OCI-LY7 (cell line): ENCODE measurements around the gene SREBF1. TPM values are rescaled to one million over a fixed set of nuclear protein-coding genes. Genes with fewer than 3 reads are reported as not detected.
A peak's percentile ranks its signal among the peaks of the same experiment; 100 is the strongest.

ENCODE experiments used
- BruUV-seq: library from RNA; stranded (reverse); fragments of 400-500 nt; replicated peaks from 2 replicates; lab custom pipeline; 2021; lab: Mats Ljungman, UMichigan
- CTCF ChIA-PET: fragments of 300-600 bp; sonication (Branson Sonifier 250); formaldehyde crosslinking; loops from one replicate; lab custom pipeline; 2022; ENCODE audit warnings: antibody characterized with exemption; ENCODE audit not compliant: unreplicated experiment; lab: Charles Lee
- POLR2A ChIA-PET: fragments of 300-600 bp; sonication (Branson Sonifier 250); formaldehyde crosslinking; loops from one replicate; lab custom pipeline; 2022; ENCODE audit warnings: antibody characterized with exemption; lab: Charles Lee
- DNase-seq: peaks from one replicate; pipeline ENCODE4 v3.0.0-alpha.2; 2015; ENCODE audit warnings: low spot score
- H2AFZ ChIP-seq: fragments of 200-600 bp; sonication (generic), shearing (Covaris generic); 2 replicates; pipeline ENCODE4 v1.6.1; 2014; ENCODE audit warnings: mild to moderate bottlenecking, antibody characterized with exemption, low read length, moderate library complexity
- H3K27ac ChIP-seq: fragments of 200-600 bp; sonication (generic); 2 replicates; pipeline ENCODE4 v1.5.1; 2014; ENCODE audit warnings: mixed run types, low read depth, mild to moderate bottlenecking, moderate library complexity, low read length, inconsistent platforms; ENCODE audit not compliant: poor library complexity, severe bottlenecking
- H3K36me3 ChIP-seq: fragments of 200-600 bp; sonication (generic); 2 replicates; pipeline ENCODE4 v1.6.1; 2014; ENCODE audit warnings: mild to moderate bottlenecking, antibody characterized with exemption, low read length, moderate library complexity, mixed read lengths; ENCODE audit not compliant: insufficient read depth
- H3K4me1 ChIP-seq: fragments of 200-600 bp; sonication (generic); 2 replicates; pipeline ENCODE4 v1.5.1; 2014; ENCODE audit warnings: mild to moderate bottlenecking, low read length; ENCODE audit not compliant: insufficient read depth, poor library complexity, severe bottlenecking
- H3K4me2 ChIP-seq: fragments of 200-600 bp; sonication (generic); 2 replicates; pipeline ENCODE4 v1.6.1; 2014; ENCODE audit warnings: mild to moderate bottlenecking, low read length
- H3K4me3 ChIP-seq: fragments of 200-600 bp; sonication (generic); 2 replicates; pipeline ENCODE4 v1.5.1; 2014; ENCODE audit warnings: mild to moderate bottlenecking, low read depth, low read length; ENCODE audit not compliant: poor library complexity, severe bottlenecking
- H3K79me2 ChIP-seq: fragments of 200-600 bp; sonication (generic); 2 replicates; pipeline ENCODE4 v1.6.1; 2016; ENCODE audit warnings: low read depth, mild to moderate bottlenecking, low read length, moderate library complexity, mixed read lengths; ENCODE audit not compliant: insufficient read depth
- H3K9me2 ChIP-seq: fragments of 200-600 bp; sonication (generic); 2 replicates; pipeline ENCODE4 v1.6.1; 2016; ENCODE audit warnings: mild to moderate bottlenecking, low read length, mixed read lengths; ENCODE audit not compliant: insufficient read depth
- H3K9me3 ChIP-seq: fragments of 200-600 bp; sonication (generic); 2 replicates; pipeline ENCODE4 v1.6.1; 2014; ENCODE audit warnings: mild to moderate bottlenecking, mixed run types, low read length, mixed read lengths
- H4K20me1 ChIP-seq: fragments of 200-600 bp; sonication (generic); 2 replicates; pipeline ENCODE4 v1.6.1; 2014; ENCODE audit warnings: mild to moderate bottlenecking, antibody characterized with exemption, low read length, moderate library complexity, mixed read lengths; ENCODE audit not compliant: insufficient read depth
- EZH2phosphoT487 ChIP-seq: fragments of 200-600 bp; sonication (generic); IDR thresholded peaks from 2 replicates; pipeline ENCODE4 v1.6.1; 2018; ENCODE audit warnings: low read depth, borderline replicate concordance, mild to moderate bottlenecking, mixed run types, antibody characterized with exemption, low read length, moderate library complexity, mixed read lengths
- intact Hi-C: fragments of 100-400 bp; cut with micrococcal nuclease; formaldehyde crosslinking; loops from one replicate; pipeline ENCODE4 v1.10.0; 2022; ENCODE audit not compliant: unreplicated experiment
- total RNA-seq, 2 experiments: library from RNA; depleted of rRNA in 1 of 2; stranded (reverse); fragments of >200 nt in 1 of 2; shearing (Covaris generic) in 1 of 2; gene quantifications; 2 replicates each; pipeline ENCODE4 v1.2.3, GENCODE V29; 2014 to 2022
- TF ChIP-seq, protein P1 (sequence below): fragments of 200-600 bp; sonication (generic); conservative IDR thresholded peaks from 2 replicates; pipeline ENCODE4 v1.5.1; 2014; ENCODE audit warnings: mild to moderate bottlenecking, antibody characterized with exemption, low read length, moderate library complexity, mixed read lengths

Gene SREBF1
- total RNA-seq, 2 experiments from 2014 or later: 70.4 to 187 TPM

DNA sequence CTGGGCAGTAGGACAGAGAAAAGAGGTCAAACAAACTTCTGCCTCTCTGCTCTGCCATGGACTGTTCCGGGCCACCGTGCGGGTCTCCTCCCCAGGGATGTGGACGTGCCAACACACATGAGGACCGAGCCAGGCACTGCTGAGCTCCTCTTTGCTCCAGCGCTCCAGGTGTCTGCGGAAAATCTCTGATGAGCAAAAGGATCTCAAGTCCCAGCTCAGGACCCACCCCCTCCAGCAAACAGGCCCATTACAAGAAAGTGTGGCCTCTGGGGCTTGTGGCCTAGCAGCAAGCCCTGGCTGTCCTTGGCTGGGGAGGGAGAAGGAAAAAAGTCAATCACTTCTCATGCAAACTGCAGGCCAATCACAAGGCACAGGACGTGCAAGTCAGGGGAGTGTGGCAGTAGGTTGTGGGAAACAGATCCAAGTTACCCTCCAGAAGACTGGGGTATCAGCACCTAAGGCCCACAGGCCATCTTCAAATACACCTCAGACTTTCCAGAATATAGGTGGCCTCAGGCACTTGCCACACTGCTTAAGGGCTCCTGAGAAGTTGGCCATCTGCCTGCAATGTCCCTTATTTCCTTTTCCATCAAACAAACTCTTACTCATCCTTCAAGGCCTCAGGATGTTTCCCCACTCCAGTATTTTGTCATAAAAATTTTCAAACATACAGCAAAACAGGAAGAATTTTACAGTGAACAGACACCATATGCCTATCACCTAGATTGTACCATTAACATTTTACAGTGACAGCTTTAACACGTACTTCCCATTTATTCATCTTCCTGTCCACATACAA lies 36.0 kb upstream of the SREBF1 start:
- Histone ChIP-seq H3K4me2 (no peak overlapping the region), H2AFZ (no peak overlapping the region), H3K4me1 (no peaks in the 10 kb centered on the region), H3K36me3 (no peaks in the 10 kb centered on the region), H3K9me2 (no peaks in the 10 kb centered on the region), H4K20me1 (no peaks in the 10 kb centered on the region), H3K27ac (no peak overlapping the region), H3K79me2 (no peaks in the 10 kb centered on the region), H3K9me3 (no peaks in the 10 kb centered on the region), H3K4me3 (no peak overlapping the region)
- ChIA-PET CTCF (interaction anchor here (0.6 kb wide), 1 partner anchor 73 kb away, joined by 3 read pairs; no protein-coding TSS in a partner anchor), POLR2A (interaction anchor here (0.6 kb wide), 1 partner anchor 15 kb away, joined by 3 read pairs; no protein-coding TSS in a partner anchor)
- intact Hi-C loops: no loop called here
- no TSS peak for BruUV-seq
- DNase-seq: no peak
- TF ChIP-seq EZH2phosphoT487: no peak
- TF ChIP-seq, protein P1, sequence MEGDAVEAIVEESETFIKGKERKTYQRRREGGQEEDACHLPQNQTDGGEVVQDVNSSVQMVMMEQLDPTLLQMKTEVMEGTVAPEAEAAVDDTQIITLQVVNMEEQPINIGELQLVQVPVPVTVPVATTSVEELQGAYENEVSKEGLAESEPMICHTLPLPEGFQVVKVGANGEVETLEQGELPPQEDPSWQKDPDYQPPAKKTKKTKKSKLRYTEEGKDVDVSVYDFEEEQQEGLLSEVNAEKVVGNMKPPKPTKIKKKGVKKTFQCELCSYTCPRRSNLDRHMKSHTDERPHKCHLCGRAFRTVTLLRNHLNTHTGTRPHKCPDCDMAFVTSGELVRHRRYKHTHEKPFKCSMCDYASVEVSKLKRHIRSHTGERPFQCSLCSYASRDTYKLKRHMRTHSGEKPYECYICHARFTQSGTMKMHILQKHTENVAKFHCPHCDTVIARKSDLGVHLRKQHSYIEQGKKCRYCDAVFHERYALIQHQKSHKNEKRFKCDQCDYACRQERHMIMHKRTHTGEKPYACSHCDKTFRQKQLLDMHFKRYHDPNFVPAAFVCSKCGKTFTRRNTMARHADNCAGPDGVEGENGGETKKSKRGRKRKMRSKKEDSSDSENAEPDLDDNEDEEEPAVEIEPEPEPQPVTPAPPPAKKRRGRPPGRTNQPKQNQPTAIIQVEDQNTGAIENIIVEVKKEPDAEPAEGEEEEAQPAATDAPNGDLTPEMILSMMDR: no peak

DNA sequence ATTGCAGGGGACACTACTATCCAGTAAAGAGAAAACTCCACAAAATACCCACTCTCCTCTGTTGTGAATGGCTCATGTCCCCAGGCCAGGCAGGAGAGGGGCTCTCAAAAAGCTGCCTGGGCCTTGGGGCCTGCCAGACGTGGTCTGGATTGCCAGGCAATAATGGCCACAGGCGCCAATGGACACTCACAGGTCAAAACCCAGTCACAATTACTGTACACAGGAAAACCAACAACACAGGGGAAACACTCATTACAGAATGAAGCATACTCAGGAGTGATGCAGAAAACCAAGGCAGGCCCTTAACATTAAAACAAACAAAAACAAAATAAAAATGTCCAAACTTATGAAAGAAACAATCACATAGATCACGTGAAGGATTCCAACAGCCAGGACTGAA lies 35.1 kb upstream of the SREBF1 start:
- no peaks in the 10 kb centered on the region for H3K36me3 ChIP-seq
- no peaks in the 10 kb centered on the region for H3K79me2 ChIP-seq
- intact Hi-C loops: no loop called here
- no peaks in the 10 kb centered on the region for H4K20me1 ChIP-seq
- H3K4me2 ChIP-seq: no peak overlapping the region
- no peak overlapping the region for H3K27ac ChIP-seq
- no peaks in the 10 kb centered on the region for H3K9me2 ChIP-seq
- POLR2A ChIA-PET: no interaction called here
- no peak for DNase-seq
- no TSS peak for BruUV-seq
- H3K4me3 ChIP-seq: no peak overlapping the region
- no peak overlapping the region for H2AFZ ChIP-seq
- no peaks in the 10 kb centered on the region for H3K4me1 ChIP-seq
- H3K9me3 ChIP-seq: no peaks in the 10 kb centered on the region
- CTCF ChIA-PET: no interaction called here
- TF ChIP-seq EZH2phosphoT487: no peak
- TF ChIP-seq, protein P1: no peak

DNA sequence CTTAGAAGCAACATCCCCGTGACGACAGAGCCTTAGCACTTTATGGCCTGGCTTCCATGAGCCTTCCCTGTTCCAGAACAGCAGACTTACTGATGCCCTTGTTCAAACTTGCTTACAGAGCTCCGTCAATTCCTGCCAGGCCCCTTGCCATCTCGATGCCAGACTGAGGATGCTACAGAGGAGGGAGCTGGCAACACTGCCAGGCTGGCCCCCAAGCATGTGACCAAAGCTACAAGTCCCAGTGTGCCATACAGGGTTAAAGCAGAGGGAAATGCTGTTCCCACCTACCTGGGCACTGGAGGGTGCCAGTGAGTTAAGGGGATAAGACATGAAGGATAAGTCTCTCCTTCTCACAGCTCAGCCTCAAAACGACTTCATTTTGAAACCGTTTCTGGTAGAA lies 33.5 kb upstream of the SREBF1 start:
- no peaks in the 10 kb centered on the region for H3K9me3 ChIP-seq
- H3K9me2 ChIP-seq: no peaks in the 10 kb centered on the region
- H3K36me3 ChIP-seq: no peaks in the 10 kb centered on the region
- intact Hi-C loops: no loop called here
- no peaks in the 10 kb centered on the region for H3K79me2 ChIP-seq
- no peak overlapping the region for H3K4me3 ChIP-seq
- H2AFZ ChIP-seq: no peak overlapping the region
- no peak for TF ChIP-seq EZH2phosphoT487
- TF ChIP-seq, protein P1: peak; percentile 54
- H3K4me1 ChIP-seq: no peaks in the 10 kb centered on the region
- DNase-seq: peak; percentile 12
- CTCF ChIA-PET: no interaction called here
- no peak overlapping the region for H3K4me2 ChIP-seq
- no peaks in the 10 kb centered on the region for H4K20me1 ChIP-seq
- no peak overlapping the region for H3K27ac ChIP-seq
- BruUV-seq: no TSS peak
- POLR2A ChIA-PET: no interaction called here
